K562 (cell line): ENCODE measurements around the gene RIPOR2. TPM values are rescaled to one million over a fixed set of nuclear protein-coding genes. Genes with fewer than 3 reads are reported as not detected.

Experiments used
- polyA plus RNA-seq, 8 experiments: library from polyadenylated mRNA; depleted of rRNA in 4 of 8; stranded (reverse) in 5 of 8; unstranded in 3 of 8; fragments of >200 nt; fragmentation: Nextera tagmentation in 2 of 8; fragmentation: Illumina TruSeq in 1 of 8; extraction: Ambion mirVana in 2 of 8; extraction: Trizol in 1 of 8; gene quantifications; 2 replicates each; pipeline versions ENCODE4 v1.2.1 to v1.2.3, GENCODE V29; 2011 to 2014; ENCODE audit warnings: inconsistent platforms in 1 of 8, missing spikeins in 1 of 8
- total RNA-seq, 7 experiments: library from RNA; depleted of rRNA in 6 of 7; stranded (reverse); fragments of >200 nt in 6 of 7; fragmentation: Illumina TruSeq in 2 of 7; extraction: Trizol in 2 of 7; gene quantifications; 2 replicates each; pipeline versions ENCODE4 v1.2.1 to v1.2.3, GENCODE V29; 2011 to 2021; ENCODE audit warnings: low replicate concordance in 1 of 7
- TF ChIP-seq, protein P1 (sequence below), 3 experiments: fragments of 200-800 bp in 1 of 3; fragments of 250-450 bp in 1 of 3; fragments of 450-650 bp in 1 of 3; sonication (Bioruptor Pico) in 1 of 3; sonication (Bioruptor generic) in 1 of 3; formaldehyde crosslinking in 1 of 3; IDR thresholded peaks; 2 replicates each; pipeline versions ENCODE4 v1.6.1 to v1.8.0; 2016 to 2022; ENCODE audit warnings: mild to moderate bottlenecking in 2 of 3, missing genetic modification characterization in 2 of 3, missing compliant biosample characterization in 1 of 3, moderate library complexity in 1 of 3
- TF ChIP-seq, protein P2 (sequence below): fragments of 250-450 bp; sonication (Bioruptor Pico); IDR thresholded peaks from 2 replicates; pipeline ENCODE4 v1.5.0; 2020; ENCODE audit warnings: mild to moderate bottlenecking
- TF ChIP-seq, protein P3 (sequence below): sonication (generic); formaldehyde crosslinking; IDR thresholded peaks from 2 replicates; pipeline ENCODE4 v1.8.1; 2023; ENCODE audit warnings: missing genetic modification reagents, mild to moderate bottlenecking, borderline replicate concordance

RIPOR2 gene
- total and polyA plus RNA-seq, 9 of the 15 experiments (the other 6 are each of a cell fraction or from before 2014, with no cell fraction given), result 0.04 to 1.0 (median 0.47) TPM; not detected in 2

DNA sequence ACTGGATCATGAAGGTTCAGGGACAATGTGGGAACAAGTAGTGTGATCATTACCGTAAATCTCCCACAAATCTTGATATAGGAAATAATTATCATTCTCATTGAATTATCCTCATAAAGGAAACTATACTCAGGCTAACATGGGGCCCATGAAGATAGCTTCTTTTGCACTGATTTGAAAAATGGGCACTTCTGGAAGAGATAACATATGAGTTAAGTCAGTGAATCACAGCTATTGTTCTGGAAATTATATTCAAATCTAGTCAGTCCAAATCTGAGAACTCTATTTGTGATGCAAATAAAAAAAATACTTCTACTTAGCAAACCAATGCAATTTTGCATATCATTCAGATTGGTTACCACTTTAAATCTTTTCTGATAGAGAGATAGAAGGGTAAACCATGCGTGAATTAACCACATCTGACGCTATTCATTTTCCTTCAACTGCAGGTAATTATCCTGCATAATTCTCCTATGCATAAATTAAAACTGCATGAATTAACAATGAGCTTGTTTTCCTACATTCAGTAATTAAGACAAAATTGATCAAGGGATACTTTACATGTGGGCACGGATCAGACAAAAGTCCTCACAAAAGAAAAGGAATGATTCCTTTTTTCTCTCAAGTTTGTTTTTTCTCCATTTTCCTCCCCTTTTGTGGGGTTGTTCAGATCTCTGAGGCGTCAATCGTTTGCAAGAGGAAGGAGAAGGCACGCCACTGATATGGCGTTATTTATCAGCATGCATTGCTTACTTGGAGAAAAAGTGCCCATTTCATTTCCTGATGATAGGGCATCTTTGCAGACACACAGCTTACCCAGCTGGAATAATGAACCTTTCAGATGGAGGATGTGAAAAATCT lies 36.4 kb downstream of the RIPOR2 start (continued):
- TF ChIP-seq, protein P1, sequence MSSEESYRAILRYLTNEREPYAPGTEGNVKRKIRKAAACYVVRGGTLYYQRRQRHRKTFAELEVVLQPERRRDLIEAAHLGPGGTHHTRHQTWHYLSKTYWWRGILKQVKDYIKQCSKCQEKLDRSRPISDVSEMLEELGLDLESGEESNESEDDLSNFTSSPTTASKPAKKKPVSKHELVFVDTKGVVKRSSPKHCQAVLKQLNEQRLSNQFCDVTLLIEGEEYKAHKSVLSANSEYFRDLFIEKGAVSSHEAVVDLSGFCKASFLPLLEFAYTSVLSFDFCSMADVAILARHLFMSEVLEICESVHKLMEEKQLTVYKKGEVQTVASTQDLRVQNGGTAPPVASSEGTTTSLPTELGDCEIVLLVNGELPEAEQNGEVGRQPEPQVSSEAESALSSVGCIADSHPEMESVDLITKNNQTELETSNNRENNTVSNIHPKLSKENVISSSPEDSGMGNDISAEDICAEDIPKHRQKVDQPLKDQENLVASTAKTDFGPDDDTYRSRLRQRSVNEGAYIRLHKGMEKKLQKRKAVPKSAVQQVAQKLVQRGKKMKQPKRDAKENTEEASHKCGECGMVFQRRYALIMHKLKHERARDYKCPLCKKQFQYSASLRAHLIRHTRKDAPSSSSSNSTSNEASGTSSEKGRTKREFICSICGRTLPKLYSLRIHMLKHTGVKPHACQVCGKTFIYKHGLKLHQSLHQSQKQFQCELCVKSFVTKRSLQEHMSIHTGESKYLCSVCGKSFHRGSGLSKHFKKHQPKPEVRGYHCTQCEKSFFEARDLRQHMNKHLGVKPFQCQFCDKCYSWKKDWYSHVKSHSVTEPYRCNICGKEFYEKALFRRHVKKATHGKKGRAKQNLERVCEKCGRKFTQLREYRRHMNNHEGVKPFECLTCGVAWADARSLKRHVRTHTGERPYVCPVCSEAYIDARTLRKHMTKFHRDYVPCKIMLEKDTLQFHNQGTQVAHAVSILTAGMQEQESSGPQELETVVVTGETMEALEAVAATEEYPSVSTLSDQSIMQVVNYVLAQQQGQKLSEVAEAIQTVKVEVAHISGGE (CRISPR knock-in tag; IDR thresholded peaks at IDR 0.05), result no peak
- TF ChIP-seq, protein P2, sequence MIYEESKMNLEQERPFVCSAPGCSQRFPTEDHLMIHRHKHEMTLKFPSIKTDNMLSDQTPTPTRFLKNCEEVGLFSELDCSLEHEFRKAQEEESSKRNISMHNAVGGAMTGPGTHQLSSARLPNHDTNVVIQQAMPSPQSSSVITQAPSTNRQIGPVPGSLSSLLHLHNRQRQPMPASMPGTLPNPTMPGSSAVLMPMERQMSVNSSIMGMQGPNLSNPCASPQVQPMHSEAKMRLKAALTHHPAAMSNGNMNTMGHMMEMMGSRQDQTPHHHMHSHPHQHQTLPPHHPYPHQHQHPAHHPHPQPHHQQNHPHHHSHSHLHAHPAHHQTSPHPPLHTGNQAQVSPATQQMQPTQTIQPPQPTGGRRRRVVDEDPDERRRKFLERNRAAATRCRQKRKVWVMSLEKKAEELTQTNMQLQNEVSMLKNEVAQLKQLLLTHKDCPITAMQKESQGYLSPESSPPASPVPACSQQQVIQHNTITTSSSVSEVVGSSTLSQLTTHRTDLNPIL (CRISPR knock-in tag), result no peak
- TF ChIP-seq, protein P3, sequence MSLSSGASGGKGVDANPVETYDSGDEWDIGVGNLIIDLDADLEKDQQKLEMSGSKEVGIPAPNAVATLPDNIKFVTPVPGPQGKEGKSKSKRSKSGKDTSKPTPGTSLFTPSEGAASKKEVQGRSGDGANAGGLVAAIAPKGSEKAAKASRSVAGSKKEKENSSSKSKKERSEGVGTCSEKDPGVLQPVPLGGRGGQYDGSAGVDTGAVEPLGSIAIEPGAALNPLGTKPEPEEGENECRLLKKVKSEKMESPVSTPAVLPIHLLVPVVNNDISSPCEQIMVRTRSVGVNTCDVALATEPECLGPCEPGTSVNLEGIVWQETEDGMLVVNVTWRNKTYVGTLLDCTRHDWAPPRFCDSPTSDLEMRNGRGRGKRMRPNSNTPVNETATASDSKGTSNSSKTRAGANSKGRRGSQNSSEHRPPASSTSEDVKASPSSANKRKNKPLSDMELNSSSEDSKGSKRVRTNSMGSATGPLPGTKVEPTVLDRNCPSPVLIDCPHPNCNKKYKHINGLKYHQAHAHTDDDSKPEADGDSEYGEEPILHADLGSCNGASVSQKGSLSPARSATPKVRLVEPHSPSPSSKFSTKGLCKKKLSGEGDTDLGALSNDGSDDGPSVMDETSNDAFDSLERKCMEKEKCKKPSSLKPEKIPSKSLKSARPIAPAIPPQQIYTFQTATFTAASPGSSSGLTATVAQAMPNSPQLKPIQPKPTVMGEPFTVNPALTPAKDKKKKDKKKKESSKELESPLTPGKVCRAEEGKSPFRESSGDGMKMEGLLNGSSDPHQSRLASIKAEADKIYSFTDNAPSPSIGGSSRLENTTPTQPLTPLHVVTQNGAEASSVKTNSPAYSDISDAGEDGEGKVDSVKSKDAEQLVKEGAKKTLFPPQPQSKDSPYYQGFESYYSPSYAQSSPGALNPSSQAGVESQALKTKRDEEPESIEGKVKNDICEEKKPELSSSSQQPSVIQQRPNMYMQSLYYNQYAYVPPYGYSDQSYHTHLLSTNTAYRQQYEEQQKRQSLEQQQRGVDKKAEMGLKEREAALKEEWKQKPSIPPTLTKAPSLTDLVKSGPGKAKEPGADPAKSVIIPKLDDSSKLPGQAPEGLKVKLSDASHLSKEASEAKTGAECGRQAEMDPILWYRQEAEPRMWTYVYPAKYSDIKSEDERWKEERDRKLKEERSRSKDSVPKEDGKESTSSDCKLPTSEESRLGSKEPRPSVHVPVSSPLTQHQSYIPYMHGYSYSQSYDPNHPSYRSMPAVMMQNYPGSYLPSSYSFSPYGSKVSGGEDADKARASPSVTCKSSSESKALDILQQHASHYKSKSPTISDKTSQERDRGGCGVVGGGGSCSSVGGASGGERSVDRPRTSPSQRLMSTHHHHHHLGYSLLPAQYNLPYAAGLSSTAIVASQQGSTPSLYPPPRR (CRISPR knock-in tag), result no peak
